GM12872 (cell line): ENCODE measurements around the gene DCUN1D1.

Source experiments
- TF ChIP-seq, protein P1 (sequence below): IDR thresholded peaks from 3 replicates; pipeline ENCODE4 v1.5.1; 2011; ENCODE audit warnings: low read depth, mild to moderate bottlenecking, low read length, moderate library complexity; ENCODE audit not compliant: insufficient read depth

The DCUN1D1 gene

DNA sequence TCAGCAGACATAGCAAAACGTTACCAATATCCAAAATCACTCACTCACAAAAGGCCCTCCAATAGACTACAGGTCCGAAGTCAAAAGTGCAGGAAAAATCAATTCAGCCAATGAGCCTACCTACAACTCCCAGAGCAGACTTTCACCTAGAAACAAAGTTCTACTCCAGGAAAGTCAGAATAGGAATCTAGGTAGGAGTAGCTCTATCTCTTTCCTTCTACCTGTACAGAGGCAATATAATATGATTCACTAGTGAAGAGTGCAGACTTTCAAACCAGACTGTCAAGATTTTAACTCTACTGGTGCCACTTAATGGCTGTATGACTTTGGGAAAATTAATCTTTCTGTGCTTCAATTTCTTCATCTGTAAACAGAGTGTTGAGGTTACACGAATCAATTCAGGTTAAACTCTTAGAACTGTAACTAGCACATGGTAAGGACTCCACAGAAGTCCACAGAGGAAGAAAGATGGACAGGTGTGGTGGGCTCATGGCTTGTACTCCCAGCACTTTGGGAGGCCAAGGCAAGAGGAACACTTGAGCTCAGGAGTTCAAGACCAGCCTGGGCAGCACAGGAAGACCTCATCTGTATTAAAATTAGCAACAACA is 9.4 kb downstream of the DCUN1D1 start:
- TF ChIP-seq, protein P1, sequence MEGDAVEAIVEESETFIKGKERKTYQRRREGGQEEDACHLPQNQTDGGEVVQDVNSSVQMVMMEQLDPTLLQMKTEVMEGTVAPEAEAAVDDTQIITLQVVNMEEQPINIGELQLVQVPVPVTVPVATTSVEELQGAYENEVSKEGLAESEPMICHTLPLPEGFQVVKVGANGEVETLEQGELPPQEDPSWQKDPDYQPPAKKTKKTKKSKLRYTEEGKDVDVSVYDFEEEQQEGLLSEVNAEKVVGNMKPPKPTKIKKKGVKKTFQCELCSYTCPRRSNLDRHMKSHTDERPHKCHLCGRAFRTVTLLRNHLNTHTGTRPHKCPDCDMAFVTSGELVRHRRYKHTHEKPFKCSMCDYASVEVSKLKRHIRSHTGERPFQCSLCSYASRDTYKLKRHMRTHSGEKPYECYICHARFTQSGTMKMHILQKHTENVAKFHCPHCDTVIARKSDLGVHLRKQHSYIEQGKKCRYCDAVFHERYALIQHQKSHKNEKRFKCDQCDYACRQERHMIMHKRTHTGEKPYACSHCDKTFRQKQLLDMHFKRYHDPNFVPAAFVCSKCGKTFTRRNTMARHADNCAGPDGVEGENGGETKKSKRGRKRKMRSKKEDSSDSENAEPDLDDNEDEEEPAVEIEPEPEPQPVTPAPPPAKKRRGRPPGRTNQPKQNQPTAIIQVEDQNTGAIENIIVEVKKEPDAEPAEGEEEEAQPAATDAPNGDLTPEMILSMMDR = no peak

DNA sequence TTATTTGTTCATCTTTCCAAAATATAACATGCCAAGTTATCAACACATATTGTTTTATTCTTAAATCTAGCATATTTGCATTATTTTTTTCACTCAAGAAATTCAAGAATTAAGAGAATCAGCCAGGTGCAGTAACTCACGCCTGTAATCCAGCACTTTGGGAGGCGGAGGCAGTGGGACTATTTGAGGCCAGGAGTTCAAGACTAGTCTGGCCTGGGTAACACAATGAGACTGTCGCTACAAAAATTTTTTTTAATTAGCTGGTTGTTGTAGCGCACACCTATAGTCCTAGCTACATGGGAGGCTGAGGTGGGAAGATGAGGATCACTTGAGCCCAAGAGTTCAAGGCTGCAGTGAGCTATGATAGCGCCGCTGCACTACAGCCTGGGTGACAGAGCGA is 10.5 kb downstream of the DCUN1D1 start:
- TF ChIP-seq, protein P1 = no peak

DNA sequence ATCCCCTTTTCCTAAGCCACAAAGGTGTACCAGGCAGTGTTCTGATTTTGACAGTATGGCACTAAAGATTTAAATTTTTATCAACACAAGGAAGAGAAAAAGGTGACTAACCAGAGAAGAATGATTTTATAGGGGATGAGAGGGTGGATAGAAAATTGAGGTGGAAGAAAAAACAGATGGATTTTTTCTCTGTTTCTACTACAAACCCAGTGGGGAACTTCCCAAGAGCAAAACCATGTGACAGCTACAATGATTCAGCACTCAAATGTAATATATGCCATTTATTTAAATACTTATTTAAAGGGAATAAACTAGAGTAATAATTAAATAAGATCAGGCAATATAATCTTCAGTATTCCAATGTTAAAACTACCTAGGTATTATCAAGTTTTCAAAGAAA is 11.1 kb downstream of the DCUN1D1 start:
- TF ChIP-seq, protein P1 = no peak

DNA sequence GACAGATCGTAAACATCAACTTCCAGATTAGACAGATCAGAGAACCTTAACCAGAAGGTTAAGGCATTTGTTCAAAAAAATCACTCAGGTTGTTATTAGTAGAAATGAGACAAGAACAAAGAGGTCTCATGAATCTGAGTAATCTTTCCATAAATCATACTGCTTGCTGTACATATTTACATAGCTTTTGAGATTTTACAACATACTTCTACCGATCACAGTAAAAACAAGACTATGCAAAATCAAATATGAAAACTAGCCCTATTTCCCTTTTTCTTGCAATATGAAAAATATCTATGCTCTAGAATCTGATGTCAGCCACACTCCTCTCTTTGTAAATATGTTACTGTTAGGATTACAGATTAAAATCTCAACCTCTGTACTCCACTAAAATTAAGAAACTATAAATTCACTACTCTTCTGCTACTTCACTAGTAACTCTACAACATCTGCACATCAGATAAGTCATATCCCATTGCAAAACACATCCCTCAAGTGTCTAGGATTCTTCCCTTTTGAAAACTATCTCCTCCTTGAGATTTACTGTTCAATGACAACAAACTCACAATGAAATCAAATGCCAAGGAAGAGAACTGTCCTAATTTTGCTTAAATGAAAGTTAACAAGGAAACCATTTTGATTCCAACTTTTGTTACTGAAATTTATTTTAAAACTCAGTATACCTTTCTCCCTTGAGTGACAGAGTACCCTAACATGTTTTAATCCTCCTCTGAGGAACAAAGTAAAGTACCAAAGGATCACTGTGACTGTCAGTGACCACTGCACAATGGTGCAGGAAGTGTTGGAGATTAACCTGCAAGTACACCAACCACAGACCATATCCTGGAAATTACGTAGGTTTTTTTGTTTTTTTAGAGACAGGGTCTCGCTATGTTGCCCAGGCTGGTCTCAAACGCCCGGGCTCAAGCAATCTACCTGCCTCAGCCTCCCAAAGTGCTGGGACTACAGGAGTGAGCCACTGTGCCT is 12.8 kb downstream of the DCUN1D1 start:
- TF ChIP-seq, protein P1 = no peak

DNA sequence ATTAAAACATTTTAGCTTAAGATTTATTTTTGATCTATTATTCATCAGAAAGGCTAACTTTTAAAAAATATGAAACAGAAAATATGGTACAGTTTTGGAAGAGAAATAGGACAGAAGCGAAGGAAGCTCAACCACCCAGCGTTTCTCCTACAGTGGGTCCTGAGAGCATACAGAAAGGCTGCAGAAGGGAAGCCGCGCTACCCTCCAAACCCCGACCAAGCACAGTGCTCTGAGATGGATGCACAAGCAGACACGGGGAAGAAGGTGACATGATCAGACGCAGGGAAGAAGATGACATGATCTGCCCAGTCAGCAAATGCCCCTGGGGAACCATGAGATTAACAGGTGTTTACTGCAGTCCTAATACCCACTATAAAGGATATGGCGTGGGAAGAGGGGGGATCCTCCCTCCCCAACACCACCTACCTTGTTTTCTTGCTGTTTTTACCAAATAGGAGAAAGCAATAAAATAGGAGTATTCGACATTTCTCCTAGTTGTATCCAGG is 14.4 kb downstream of the DCUN1D1 start:
- TF ChIP-seq, protein P1 = no peak

DNA sequence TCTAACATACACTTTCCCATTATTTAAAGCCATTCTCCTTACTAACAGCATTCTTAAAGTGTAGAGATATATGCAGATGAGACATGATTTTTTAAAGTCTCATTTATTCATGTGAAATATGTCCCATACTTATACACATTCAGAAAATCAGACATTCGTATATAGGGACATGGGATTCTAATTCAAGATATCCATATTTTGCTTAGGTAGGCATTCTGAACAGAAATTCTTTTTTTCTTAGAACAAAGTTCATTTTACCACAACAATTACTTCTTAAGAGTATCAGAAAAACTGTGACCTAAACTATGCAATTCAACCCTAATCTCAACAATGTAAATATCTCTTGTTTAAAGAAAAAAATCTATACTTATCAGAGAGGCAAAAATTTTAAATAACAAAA is 16.2 kb downstream of the DCUN1D1 start:
- TF ChIP-seq, protein P1 = no peak

DNA sequence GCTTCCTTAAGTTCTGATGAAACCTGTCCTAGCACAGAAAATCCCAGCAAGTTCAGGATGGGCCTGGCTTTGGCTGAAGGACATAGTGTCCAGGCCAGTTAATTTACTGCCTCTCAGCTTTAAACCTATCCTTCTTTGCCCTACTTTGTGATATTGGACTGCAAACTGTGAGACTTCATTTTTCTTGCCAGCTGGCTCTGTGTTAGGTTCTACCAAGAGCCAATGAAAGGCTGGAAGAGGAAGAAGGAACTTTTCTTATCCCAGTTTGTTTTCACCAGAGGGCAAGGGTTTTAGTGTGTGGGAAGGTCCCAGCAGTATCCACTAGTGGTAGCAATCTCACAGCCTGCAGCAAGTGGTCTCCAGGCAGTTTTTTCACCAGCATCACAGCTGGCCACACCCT is 18.2 kb downstream of the DCUN1D1 start:
- TF ChIP-seq, protein P1 = no peak
